Measurements from ENCODE around the gene CPSF4.

Gene CPSF4

DNA sequence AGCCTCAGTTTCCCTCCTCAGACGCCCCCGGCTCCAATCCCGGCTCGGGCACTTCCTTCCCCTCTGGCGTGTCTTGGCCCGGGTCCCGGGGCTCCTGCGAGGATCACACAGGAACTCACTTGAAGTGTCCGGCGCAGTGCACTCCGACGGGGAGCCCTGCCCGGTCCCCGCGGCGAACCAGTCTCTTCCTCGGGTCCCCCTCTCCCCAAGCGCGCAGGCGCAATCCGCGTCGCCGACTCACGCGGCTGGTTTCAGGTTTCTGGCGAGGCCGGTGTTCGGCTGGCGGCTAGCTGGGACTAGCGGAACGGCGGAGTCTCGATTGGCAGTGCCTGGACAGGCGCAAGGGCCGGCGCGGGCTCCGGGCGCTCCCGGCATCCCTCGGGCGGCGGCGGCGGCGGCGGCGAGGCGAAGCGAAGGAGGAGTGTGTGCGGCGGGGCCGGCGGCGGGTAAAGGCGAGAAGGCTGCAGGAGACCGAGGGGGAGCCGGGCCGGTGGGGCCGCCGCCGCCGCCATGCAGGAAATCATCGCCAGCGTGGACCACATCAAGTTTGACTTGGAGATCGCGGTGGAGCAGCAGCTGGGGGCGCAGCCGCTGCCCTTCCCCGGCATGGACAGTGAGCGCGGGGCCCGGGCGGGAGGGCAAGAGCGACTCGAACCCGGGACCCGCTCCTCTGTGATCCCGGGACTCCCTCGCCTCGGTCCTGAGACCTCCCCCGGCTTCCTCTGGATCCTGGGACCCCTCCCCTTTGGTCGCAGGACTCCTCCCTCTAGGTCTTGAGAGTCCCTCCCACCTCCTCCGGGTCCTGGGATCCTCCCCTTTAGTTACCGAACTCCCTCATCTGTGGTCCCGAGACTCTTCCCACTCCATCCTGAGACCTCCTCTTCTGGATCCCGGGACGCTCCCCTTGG is at the start of gene CPSF4, which contains the start of gene PTCD1:
CPSF4 (plus strand) TSS at position 371 of the 908 bp plus-strand sequence; CDS start at position 511, 140 bp downstream.
PTCD1 (minus strand) TSS at position 226 of the 908 bp plus-strand sequence. CDS start 3,556 bp downstream, outside the sequence.
- peak; percentile 95 for DNase-seq

DNA sequence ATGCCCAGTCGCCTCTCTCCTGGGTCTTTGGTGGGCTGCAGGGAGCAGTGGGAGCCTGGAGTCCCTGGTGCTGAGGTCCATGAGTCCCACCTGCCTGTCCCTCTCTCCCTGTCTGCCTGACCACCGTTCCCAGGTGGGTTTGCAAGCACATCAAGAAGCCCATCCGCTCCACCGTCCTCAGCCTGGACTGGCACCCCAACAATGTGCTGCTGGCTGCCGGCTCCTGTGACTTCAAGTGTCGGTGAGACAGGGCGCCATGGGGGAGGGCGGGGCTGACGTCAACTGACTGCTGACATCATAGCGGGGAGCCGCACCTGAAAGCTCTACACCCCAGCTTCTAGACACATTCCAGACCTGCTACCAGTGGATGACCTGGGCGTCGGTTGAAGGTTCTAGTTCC is 49.0 kb upstream of the CPSF4 start:
- no peak for DNase-seq

DNA sequence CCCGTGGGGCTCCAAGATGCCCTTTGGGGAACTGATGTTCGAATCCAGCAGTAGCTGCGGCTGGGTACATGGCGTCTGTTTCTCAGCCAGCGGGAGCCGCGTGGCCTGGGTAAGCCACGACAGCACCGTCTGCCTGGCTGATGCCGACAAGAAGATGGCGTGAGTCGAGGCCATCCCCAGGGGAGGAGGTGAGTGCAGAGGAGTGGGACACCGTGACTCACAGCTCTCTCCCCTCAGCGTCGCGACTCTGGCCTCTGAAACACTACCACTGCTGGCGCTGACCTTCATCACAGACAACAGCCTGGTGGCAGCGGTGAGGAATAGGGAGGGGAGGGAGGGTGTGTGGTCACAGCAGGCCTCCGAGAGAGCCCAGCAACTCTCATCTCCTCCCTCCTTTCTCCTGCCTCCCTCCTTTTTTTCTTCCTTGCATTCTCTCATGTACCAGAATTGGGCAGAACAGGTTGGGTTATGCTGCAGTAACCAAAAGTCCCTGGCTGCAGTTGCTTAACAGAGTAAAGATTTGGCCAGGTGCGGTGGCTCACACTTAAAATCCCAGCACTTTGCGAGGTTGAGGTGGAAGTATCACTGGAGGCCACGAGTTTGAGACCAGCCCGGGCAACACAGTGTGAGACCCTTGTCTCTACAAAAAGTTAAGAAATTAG is 47.7 kb upstream of the CPSF4 start:
- DNase-seq, result no peak

DNA sequence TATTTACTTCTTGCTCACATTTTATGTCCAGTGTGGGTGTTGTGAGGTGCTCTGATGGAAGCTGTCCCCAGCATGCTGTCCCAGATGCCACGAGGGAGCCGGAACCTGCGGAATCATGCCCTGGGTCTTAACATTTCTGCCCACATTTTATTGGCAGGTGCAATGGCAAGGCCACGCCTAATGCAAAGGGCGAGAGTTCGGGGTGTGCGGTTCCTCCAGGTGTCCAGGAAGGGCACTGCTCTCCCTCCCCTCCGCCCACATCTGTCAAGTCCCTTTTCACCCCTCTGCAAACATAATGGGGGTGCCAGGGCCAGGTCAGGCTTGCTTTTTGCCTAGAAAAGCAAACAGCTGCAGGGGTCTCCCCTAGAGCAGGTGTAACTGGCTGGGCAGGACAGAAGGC is 46.7 kb upstream of the CPSF4 start:
- no peak for DNase-seq

DNA sequence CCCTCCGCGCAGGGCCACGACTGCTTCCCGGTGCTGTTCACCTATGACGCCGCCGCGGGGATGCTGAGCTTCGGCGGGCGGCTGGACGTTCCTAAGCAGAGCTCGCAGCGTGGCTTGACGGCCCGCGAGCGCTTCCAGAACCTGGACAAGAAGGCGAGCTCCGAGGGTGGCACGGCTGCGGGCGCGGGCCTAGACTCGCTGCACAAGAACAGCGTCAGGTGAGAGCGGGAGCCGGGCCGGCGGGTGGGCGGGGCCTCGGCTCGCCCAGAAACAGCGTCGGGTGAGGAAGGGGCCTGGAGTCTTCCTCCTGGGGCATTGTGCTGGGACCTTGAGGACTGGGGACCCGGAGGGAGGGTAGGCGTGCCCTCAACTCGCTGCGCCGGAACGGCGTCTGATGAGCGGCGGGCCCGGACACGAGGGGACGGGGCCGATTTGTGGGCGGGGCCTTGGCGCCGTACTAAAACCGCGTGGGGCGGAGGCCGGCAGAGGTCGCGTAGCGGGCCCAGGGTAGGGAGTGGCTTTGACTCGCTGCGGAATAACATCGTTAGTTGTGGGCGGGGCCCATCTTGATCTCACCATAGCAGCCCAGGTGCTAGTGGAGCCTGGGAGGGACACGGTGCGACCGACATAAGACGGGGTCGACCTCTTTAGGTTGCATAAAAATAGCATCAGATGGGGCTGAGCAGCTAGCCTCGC is 45.9 kb upstream of the CPSF4 start:
- peak; percentile 86 for DNase-seq

DNA sequence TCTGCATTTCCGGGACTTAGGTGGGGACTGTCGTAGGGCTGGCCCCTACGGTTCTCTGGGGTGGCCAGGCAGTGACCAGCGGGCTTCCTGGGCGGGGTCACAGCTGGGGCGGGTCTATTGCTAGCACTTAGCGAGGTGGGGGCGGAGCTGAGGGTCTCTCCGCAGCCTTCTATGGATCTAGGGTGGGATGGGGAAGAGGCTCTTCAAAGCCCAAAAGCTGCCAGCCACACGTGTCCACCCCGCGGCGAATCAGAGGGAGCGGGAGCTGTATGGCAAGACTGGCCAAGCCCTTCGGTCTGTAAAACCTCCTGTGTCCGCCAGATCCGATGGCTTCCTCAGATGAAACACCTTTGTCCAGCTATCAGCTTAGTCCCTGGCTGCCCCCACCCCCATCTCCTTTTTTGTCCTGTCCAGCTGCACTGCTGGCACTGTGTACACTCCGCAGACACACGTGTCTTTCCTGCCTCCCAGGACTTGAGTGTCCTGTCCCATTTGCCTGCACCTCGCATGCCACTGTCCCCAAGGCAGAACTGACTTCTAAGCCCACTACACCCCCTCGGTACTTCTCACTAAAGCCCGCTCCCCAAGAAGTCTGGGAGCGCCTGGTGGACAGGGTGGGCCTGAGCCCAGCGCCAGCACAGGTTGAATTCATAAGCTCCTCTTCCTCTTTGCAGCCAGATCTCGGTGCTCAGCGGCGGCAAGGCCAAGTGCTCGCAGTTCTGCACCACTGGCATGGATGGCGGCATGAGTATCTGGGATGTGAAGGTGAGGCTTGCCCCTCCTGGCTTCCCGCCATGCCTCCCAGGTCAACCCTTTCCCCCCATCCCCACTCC is 45.2 kb upstream of the CPSF4 start:
- no peak for DNase-seq

DNA sequence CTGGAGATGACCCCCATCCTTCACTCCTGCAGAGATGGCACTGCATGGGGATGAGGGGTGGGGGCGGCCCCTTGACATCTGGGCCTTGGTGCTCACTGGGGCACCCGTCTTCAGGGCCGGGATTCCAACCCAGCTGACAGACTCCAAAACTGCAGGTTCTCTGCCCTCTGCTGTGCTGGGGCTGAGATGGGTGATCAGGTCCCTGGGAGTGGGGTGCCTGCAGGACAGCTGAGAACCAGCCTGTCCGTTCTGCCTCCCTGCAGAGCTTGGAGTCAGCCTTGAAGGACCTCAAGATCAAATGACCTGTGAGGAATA is 44.6 kb upstream of the CPSF4 start:
- no peak for DNase-seq

- no peak for DNase-seq
These were observed 43.0 kb upstream of the CPSF4 start for GRCh38 chr7:99395616-99396327.

DNA sequence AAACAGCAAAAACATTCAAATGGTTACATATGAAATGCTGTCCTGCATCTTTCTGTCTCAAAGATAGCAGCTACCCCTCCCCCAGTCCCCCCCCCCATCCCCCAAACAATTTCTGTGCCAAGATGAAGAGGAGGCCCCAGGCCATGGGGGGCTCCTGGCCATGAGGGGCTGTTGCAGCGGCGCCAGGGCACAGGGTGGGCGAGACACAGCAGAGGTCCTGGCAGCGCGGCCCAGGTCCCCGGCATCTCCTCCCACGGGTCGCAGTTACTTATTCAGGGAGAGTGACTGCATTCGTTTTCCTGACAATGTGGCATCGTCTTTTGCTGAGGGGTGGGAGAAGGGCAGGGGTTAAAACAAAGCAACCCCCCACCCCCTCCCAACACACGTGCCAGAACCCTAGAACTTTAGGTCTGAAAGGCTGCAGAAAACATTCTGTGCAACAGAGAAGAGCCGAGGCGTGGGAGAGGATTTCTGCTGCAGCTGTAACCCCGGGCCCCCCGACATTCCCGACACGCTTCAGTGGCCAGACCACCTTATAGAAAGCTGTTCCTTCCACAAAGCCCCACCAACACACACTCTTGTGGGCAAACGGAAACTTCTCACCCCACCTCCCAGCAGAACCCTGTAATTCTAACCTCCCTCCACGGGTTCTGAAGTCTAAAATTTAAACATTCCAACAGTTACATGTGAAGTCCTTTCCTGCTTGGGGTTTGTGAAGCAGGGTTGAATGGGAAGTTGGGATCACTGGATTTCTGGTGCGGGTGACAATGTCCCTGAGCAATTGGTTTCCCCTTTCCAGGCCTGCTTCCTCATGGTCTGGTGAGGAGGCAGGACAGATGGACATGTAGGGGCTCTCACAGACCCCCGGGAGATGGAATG is 42.1 kb upstream of the CPSF4 start:
- no peak for DNase-seq

- DNase-seq, result no peak
These were observed 41.3 kb upstream of the CPSF4 start for GRCh38 chr7:99397297-99397983.

GRCh38 chr7:99398891-99399445 is 39.8 kb upstream of the CPSF4 start:
- DNase-seq, result no peak

DNA sequence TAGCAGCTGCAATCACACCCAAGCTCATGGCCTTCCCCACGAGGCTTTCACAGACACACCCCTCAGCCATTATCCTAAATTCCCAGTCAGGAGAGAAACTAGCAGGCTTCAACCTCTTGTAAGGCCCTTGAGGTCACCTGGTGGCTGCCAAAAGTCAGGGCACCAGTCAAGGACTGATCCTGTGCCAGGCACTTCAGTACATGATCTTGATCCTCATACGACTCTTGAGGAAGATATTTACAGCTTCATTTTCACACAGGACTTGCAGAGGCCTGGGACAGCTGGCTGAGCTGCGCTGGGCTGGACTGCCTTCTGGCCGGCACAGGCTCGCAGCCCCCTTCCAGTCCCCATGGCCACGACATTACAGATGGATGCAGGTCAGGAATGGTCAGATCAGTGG is 39.1 kb upstream of the CPSF4 start:
- DNase-seq, result no peak

GRCh38 chr7:99402854-99403253 is 35.9 kb upstream of the CPSF4 start:
- DNase-seq, result no peak

GRCh38 chr7:99403764-99404163 is 35.0 kb upstream of the CPSF4 start:
- no peak for DNase-seq

- no peak for DNase-seq
These were observed 34.3 kb upstream of the CPSF4 start for GRCh38 chr7:99404235-99404976.

DNA sequence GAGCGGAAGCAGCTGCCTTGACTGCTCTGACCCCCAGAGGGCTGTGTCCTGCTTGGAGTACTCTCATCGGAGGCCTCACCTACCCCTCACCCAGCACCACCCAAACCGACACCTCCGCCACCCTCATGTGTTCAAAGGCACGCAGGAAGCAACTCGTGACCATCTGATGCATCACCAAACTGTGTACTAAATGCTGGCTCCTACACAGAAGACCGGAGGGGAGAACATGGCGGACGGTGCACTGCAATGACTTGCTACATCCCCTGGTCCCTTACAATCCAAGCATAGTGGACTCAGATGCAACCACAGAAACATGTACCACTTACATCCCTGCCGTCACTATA is 33.8 kb upstream of the CPSF4 start:
- DNase-seq, result no peak

DNA sequence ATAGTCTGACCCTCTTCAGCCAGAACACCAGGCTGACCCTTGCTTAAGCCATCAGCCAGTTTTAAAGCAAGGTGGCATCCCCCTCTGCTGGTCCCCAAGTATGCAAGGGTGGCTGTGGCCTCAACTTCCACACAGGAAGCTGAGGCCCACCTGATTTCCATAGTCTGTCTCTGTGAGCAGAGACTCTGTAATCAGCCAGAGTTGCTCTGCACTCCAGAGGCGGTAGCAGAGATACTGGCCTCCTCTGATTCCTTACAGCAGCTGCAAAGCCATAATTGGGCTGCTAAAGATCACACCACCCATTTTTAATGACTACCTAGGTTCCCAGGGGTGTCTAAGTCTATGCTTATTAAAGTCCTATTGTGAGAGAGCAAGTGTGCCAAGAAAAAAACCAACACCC is 32.2 kb upstream of the CPSF4 start:
- peak; percentile 46 for DNase-seq

GRCh38 chr7:99407872-99408378 is 30.8 kb upstream of the CPSF4 start:
- DNase-seq, result peak; percentile 72

Data from hematopoietic multipotent progenitor cell treated with erythropoietin and hydrocortisone succinate and interleukin-3 and kit ligand, for 8 days (in vitro differentiated cells).